K562 (cell line): ENCODE data around the gene BID. TPM values are rescaled to one million over a fixed set of nuclear protein-coding genes. Genes with fewer than 3 reads are reported as not detected.

Experiments used
- ATAC-seq: fragments of 200-7000 bp; cut with Tn5 transposase; 3 replicates; pipeline ENCODE4 v1.9.1; 2020; ENCODE audit warnings: moderate library complexity
- BruUV-seq: library from RNA; stranded (reverse); fragments of 400-500 nt; replicated peaks from 2 replicates; lab custom pipeline; 2021; lab: Mats Ljungman, UMichigan
- CTCF ChIA-PET: fragments of 300-600 bp; formaldehyde crosslinking; extraction: SDS; loops from one replicate; lab custom pipeline; 2021; ENCODE audit warnings: low intra/inter-chr PET ratio; lab: Yijun Ruan, JAX
- POLR2A ChIA-PET: fragments of 300-600, 350-650 bp; sonication (Branson Sonifier 250); formaldehyde crosslinking; extraction: SDS; loops from one replicate; lab custom pipeline; 2021; ENCODE audit warnings: antibody characterized with exemption, inconsistent platforms; lab: Yijun Ruan, JAX
- DNase-seq, 4 experiments: peaks; one replicate each; pipeline versions ENCODE4 v3.0.0 to v3.0.0-alpha.2; 2011 to 2018; ENCODE audit warnings: low spot score in 3 of 4, mixed read lengths in 3 of 4; ENCODE audit errors: extremely low read depth in 1 of 4
- FAIRE-seq: peaks from 2 replicates; lab custom pipeline; 2011; peaks lifted over from hg19 to GRCh38; lab: Jason Lieb, UNC
- H2AFZ ChIP-seq: 2 replicates; pipeline ENCODE4 v1.6.0; 2011; ENCODE audit warnings: low read depth, low read length, control low read depth, inconsistent platforms
- H3K27ac ChIP-seq: fragments of 200-600 bp; 3 replicates; pipeline ENCODE4 v1.8.0; 2011; ENCODE audit warnings: low read depth, mild to moderate bottlenecking, control low read depth, inconsistent platforms, low read length, moderate library complexity, mixed read lengths; ENCODE audit errors: extremely low read depth
- H3K27me3 ChIP-seq, 2 experiments: fragments of 300-600 bp in 1 of 2; 2 replicates in 1 of 2; 3 replicates in 1 of 2; pipeline versions ENCODE4 v1.6.0 to v1.8.0; 2011; ENCODE audit warnings: inconsistent platforms in 2 of 2, low read length in 2 of 2, mild to moderate bottlenecking in 1 of 2, mixed read lengths in 1 of 2, moderate library complexity in 1 of 2; ENCODE audit not compliant: control insufficient read depth in 2 of 2, insufficient read depth in 2 of 2
- H3K36me3 ChIP-seq: fragments of 300-600 bp; 3 replicates; pipeline ENCODE4 v1.8.0; 2011; ENCODE audit warnings: mild to moderate bottlenecking, low read length, inconsistent platforms; ENCODE audit not compliant: control insufficient read depth, insufficient read depth
- H3K4me1 ChIP-seq, 2 experiments: fragments of 200-600 bp in 1 of 2; replicated peaks in 1 of 2; 2 replicates in 1 of 2; 3 replicates in 1 of 2; pipeline versions ENCODE4 v1.5.1 to v1.8.0; 2011; ENCODE audit warnings: inconsistent platforms in 2 of 2, low read length in 2 of 2, mild to moderate bottlenecking in 1 of 2, mixed read lengths in 1 of 2, moderate library complexity in 1 of 2; ENCODE audit not compliant: control insufficient read depth in 2 of 2, insufficient read depth in 2 of 2
- H3K4me2 ChIP-seq: 2 replicates; pipeline ENCODE4 v1.6.1; 2011; ENCODE audit warnings: low read length, control low read depth, inconsistent platforms, mixed read lengths; ENCODE audit not compliant: insufficient read depth
- H3K4me3 ChIP-seq: fragments of 200-600 bp; sonication (generic), shearing (Covaris generic); 2 replicates; pipeline ENCODE4 v1.5.1; 2016; ENCODE audit warnings: control low read depth, inconsistent platforms
- H3K79me2 ChIP-seq: fragments of 200-600 bp; 3 replicates; pipeline ENCODE4 v1.8.0; 2011; ENCODE audit warnings: low read length, inconsistent platforms; ENCODE audit not compliant: control insufficient read depth, insufficient read depth
- H3K9ac ChIP-seq, 2 experiments: 2 replicates each; pipeline versions ENCODE4 v1.6.0 to v1.6.1; 2011; ENCODE audit warnings: low read depth in 2 of 2, low read length in 2 of 2, control low read depth in 1 of 2, inconsistent platforms in 1 of 2, mild to moderate bottlenecking in 1 of 2, mixed read lengths in 1 of 2; ENCODE audit not compliant: insufficient read depth in 1 of 2
- H3K9me1 ChIP-seq: one replicate; pipeline ENCODE4 v1.6.0; 2011; ENCODE audit warnings: inconsistent platforms, mild to moderate bottlenecking, low read length, moderate library complexity; ENCODE audit not compliant: control insufficient read depth, insufficient read depth
- H3K9me3 ChIP-seq: replicated peaks from 2 replicates; pipeline ENCODE4 v1.5.1; 2011; ENCODE audit warnings: low read depth, low read length, inconsistent platforms; ENCODE audit not compliant: control insufficient read depth, insufficient read depth
- H4K20me1 ChIP-seq: replicated peaks from 2 replicates; pipeline ENCODE4 v1.6.1; 2011; ENCODE audit warnings: low read length, inconsistent platforms, mixed read lengths; ENCODE audit not compliant: control insufficient read depth, insufficient read depth
- ARID3A ChIP-seq: IDR thresholded peaks from 2 replicates; pipeline ENCODE4 v1.6.1; 2012; ENCODE audit warnings: low read depth, low read length, improper control_type of control experiment, borderline replicate concordance
- CHD1 ChIP-seq: fragments of 200-600 bp; sonication (generic); IDR thresholded peaks from one replicate; pipeline ENCODE4 v1.6.1; 2012; ENCODE audit warnings: mild to moderate bottlenecking, moderate library complexity, low read length, inconsistent platforms
- CTBP1 ChIP-seq: fragments of 450-650 bp; IDR thresholded peaks from 2 replicates; pipeline ENCODE4 v1.6.1; 2016; ENCODE audit warnings: borderline replicate concordance
- EP400 ChIP-seq: fragments of 450-650 bp; IDR thresholded peaks from 2 replicates; pipeline ENCODE4 v1.6.1; 2017; ENCODE audit warnings: antibody characterized with exemption, mild to moderate bottlenecking, moderate library complexity
- ESRRB ChIP-seq: fragments of 250-450 bp; sonication (Bioruptor Pico); IDR thresholded peaks from 2 replicates; pipeline ENCODE4 v1.5.0; 2020; ENCODE audit warnings: mild to moderate bottlenecking, moderate library complexity, borderline replicate concordance
- HDAC3 ChIP-seq: fragments of 450-650 bp; IDR thresholded peaks from 2 replicates; pipeline ENCODE4 v1.6.1; 2018; ENCODE audit warnings: borderline replicate concordance, mild to moderate bottlenecking, moderate library complexity; ENCODE audit not compliant: partially characterized antibody
- KDM1A ChIP-seq, 2 experiments: fragments of 450-650 bp; IDR thresholded peaks; 2 replicates each; pipeline ENCODE4 v1.6.1; 2016; ENCODE audit warnings: mild to moderate bottlenecking in 2 of 2
- MAX ChIP-seq: sonication (generic); formaldehyde crosslinking; IDR thresholded peaks from 2 replicates; pipeline ENCODE4 v1.9.0; 2022; ENCODE audit warnings: mild to moderate bottlenecking, missing genetic modification reagents
- MAZ ChIP-seq, 2 experiments: fragments of 450-650 bp in 1 of 2; sonication (generic) in 1 of 2; formaldehyde crosslinking; IDR thresholded peaks in 1 of 2; conservative IDR thresholded peaks in 1 of 2; 2 replicates each; pipeline versions ENCODE4 v1.4.0 to v1.5.0; 2020; ENCODE audit warnings: mild to moderate bottlenecking in 1 of 2, missing genetic modification reagents in 1 of 2
- MLLT1 ChIP-seq, 2 experiments: fragments of 450-650 bp; IDR thresholded peaks; 2 replicates each; pipeline ENCODE4 v1.6.1; 2016
- MXI1 ChIP-seq: IDR thresholded peaks from 2 replicates; pipeline ENCODE4 v1.6.1; 2011; ENCODE audit warnings: low read depth, mild to moderate bottlenecking, improper control_type of control experiment, low read length
- NEUROD1 ChIP-seq: fragments of 150-350 bp; IDR thresholded peaks from 2 replicates; pipeline ENCODE4 v1.6.1; 2014; ENCODE audit warnings: borderline replicate concordance, low read length, low read depth; ENCODE audit not compliant: partially characterized antibody
- PCBP1 ChIP-seq: fragments of 200-400 bp; formaldehyde crosslinking; IDR thresholded peaks from 2 replicates; pipeline ENCODE4 v1.6.1; 2018; ENCODE audit warnings: mild to moderate bottlenecking, low read depth, low read length; ENCODE audit not compliant: poor library complexity, severe bottlenecking
- SAP30 ChIP-seq: fragments of 200-600 bp; sonication (generic); IDR thresholded peaks from 2 replicates; pipeline ENCODE4 v1.6.1; 2012; ENCODE audit warnings: borderline replicate concordance, low read depth, mild to moderate bottlenecking, moderate library complexity, low read length, control low read depth, inconsistent platforms; ENCODE audit not compliant: insufficient read depth, poor library complexity, severe bottlenecking
- TAF1 ChIP-seq: IDR thresholded peaks from 2 replicates; pipeline ENCODE4 v1.6.1; 2011; ENCODE audit warnings: mild to moderate bottlenecking, low read length, moderate library complexity; ENCODE audit not compliant: insufficient read depth, control insufficient read depth, severe bottlenecking; ENCODE audit errors: extremely low read depth
- ZNF263 ChIP-seq: sonication (generic); formaldehyde crosslinking; IDR thresholded peaks from 2 replicates; pipeline ENCODE4 v1.8.0; 2022; ENCODE audit warnings: mild to moderate bottlenecking, missing genetic modification reagents, borderline replicate concordance
- ZNF778 ChIP-seq: fragments of 450-650 bp; formaldehyde crosslinking; IDR thresholded peaks from 2 replicates; pipeline ENCODE4 v1.4.0; 2020; ENCODE audit warnings: mild to moderate bottlenecking, moderate library complexity
- WGBS: fragments of 100-300 bp; shearing (Covaris generic); methylation state at CpG from one replicate; pipeline ENCODE4 v1.1.6; 2016; ENCODE audit warnings: low coverage, mixed read lengths; ENCODE audit not compliant: insufficient coverage; ENCODE audit errors: missing lambda C conversion rate; 5-methylcytosine and 5-hydroxymethylcytosine counted together
- in situ Hi-C: fragments of 300-500 bp; cut with MboI; formaldehyde crosslinking; loops from 4 replicates; pipeline ENCODE4 v1.15.0; 2018; ENCODE audit warnings: inconsistent platforms, mixed read lengths
- intact Hi-C: fragments of 100-400 bp; cut with micrococcal nuclease; formaldehyde crosslinking; loops from 2 replicates; pipeline ENCODE4 v1.14.2; 2022
- polyA plus RNA-seq, 8 experiments: library from polyadenylated mRNA; depleted of rRNA in 4 of 8; stranded (reverse) in 5 of 8; unstranded in 3 of 8; fragments of >200 nt; fragmentation: Nextera tagmentation in 2 of 8; fragmentation: Illumina TruSeq in 1 of 8; extraction: Ambion mirVana in 2 of 8; extraction: Trizol in 1 of 8; gene quantifications; 2 replicates each; pipeline versions ENCODE4 v1.2.1 to v1.2.3, GENCODE V29; 2011 to 2014; ENCODE audit warnings: inconsistent platforms in 1 of 8, missing spikeins in 1 of 8
- total RNA-seq, 7 experiments: library from RNA; depleted of rRNA in 6 of 7; stranded (reverse); fragments of >200 nt in 6 of 7; fragmentation: Illumina TruSeq in 2 of 7; extraction: Trizol in 2 of 7; gene quantifications; 2 replicates each; pipeline versions ENCODE4 v1.2.1 to v1.2.3, GENCODE V29; 2011 to 2021; ENCODE audit warnings: low replicate concordance in 1 of 7

The BID gene
- total and polyA plus RNA-seq, 9 of the 15 experiments (the other 6 are each of a cell fraction or from before 2014, with no cell fraction given), result 5.2 to 209 (median 63.7) TPM

DNA sequence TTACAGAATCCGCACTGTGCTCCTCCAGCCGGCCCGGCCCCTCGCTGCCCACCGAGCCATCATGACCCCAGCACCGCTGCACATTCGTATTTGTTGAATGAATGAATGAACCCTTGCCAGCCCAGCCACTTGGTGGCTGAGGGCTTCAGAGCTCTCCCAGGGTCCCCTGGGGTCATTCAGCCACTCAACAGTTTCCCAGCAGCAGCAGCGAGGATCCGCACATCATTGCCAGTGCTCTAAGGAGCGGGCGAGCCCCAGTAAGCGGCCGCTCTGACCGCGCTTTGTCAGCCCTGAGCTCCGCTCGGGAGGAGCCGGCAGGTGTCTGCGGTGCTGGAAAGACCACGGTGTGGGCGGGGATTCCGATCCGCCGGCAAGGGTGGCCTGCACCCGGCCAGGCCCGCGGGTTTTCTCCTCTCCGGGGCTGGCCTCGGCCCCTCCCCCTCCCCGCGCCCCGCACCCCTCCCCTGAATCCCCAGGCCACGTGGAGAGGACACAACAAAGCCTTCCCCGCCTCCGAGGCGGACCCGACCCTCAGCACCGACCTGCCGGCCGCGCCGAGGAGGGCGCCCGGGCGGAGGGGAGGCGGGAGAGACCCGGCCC is 563 bp downstream of the BID start:
- H3K27me3 ChIP-seq, result no peaks in the 10 kb centered on the region
- H3K4me1 ChIP-seq, result peaks cover 19 to 74% of the 10 kb centered on the region in 2 experiments
- peaks cover 15% of the 10 kb centered on the region; the same call in 2 of the 3 replicates for H3K36me3 ChIP-seq
- ChIA-PET CTCF (no interaction called here), POLR2A (interaction anchor here (0.5 to 7.0 kb wide), 13 partner anchors 8 to 332 kb away, joined by 3 to 54 read pairs (median 4); no protein-coding TSS in a partner anchor)
- H4K20me1 ChIP-seq, result peaks cover 42% of the 10 kb centered on the region
- H3K4me2 ChIP-seq, result peak overlapping the region; percentile 82
- 2% methylated on average over 37 of the region's 47 CpGs for WGBS
- no peaks in the 10 kb centered on the region for H3K9me3 ChIP-seq
- no peaks in the 10 kb centered on the region for H3K9me1 ChIP-seq
- peak overlapping the region; percentile 81; the same call in 2 of the 3 replicates for H3K27ac ChIP-seq
- H3K4me3 ChIP-seq, result peak overlapping the region; percentile 76
- peak overlapping the region; percentile 69 to 92 for H3K9ac ChIP-seq
- ATAC-seq, result peak; percentile 81
- in situ Hi-C loops (no loop called here), intact Hi-C loops (loop anchor here (10.0 kb wide), 1 partner anchor 291 kb away; no protein-coding TSS in a partner anchor)
- peak; percentile 72 to 88 (median 83) for DNase-seq
- no TSS peak for BruUV-seq
- H2AFZ ChIP-seq, result peak overlapping the region; percentile 89
- FAIRE-seq, result no peak
- peaks cover 49% of the 10 kb centered on the region for H3K79me2 ChIP-seq
- TF ChIP-seq ESRRB (CRISPR knock-in tag), result no peak
- TF ChIP-seq MAX (CRISPR knock-in tag), result 0 out of 2 replicates have a peak, but pooled peaks have one; percentile 28
- TF ChIP-seq MAZ (CRISPR knock-in tag; conservative IDR thresholded peaks at IDR 0.05 in 1 of 2, IDR thresholded peaks at IDR 0.05 in 1 of 2), result 0 out of 4 replicates have a peak, but pooled peaks of 1 of the 2 experiments have one; percentile 21
- TF ChIP-seq TAF1, result peak; percentile 32
- TF ChIP-seq ZNF263, result 0 out of 2 replicates have a peak, but pooled peaks have one; percentile 17
- 0 out of 4 replicates have a peak, but pooled peaks of 1 of the 2 experiments have one; percentile 4 for TF ChIP-seq MLLT1 (IDR thresholded peaks at IDR 0.05)
- no peak for TF ChIP-seq ZNF778 (CRISPR knock-in tag)
- peak; percentile 57; the same call in 1 of the 2 replicates for TF ChIP-seq EP400
- TF ChIP-seq NEUROD1, result peak; percentile 30
- TF ChIP-seq SAP30, result peak; percentile 88
- no peak for TF ChIP-seq ARID3A
- peak; percentile 80 for TF ChIP-seq PCBP1
- TF ChIP-seq CHD1, result peak; percentile 74
- TF ChIP-seq CTBP1, result no peak
- TF ChIP-seq HDAC3, result no peak
- 0 out of 4 replicates have a peak, but pooled peaks of 1 of the 2 experiments have one; percentile 5 for TF ChIP-seq KDM1A (IDR thresholded peaks at IDR 0.05)
- TF ChIP-seq MXI1, result 0 out of 2 replicates have a peak, but pooled peaks have one; percentile 36
